OCI-M1 (cell line): ENCODE data around the gene BOC.

ENCODE experiments used
- DNase-seq: peaks from one replicate; lab custom pipeline; 2025; lab: John Stamatoyannopoulos, UW

BOC gene

GRCh38 chr3:113223475-113224281, 12.3 kb downstream of the BOC start:
- peak; percentile 50 for DNase-seq

- DNase-seq: no peak
Measured at GRCh38 chr3:113225286-113225685, 13.9 kb downstream of the BOC start.

- no peak for DNase-seq
Measured at GRCh38 chr3:113226491-113226890, 15.1 kb downstream of the BOC start.

GRCh38 chr3:113227146-113227545, 15.8 kb downstream of the BOC start:
- DNase-seq: no peak

- no peak for DNase-seq
Measured at GRCh38 chr3:113228498-113229286, 17.3 kb downstream of the BOC start.

- no peak for DNase-seq
Measured at GRCh38 chr3:113231391-113231790, 20.0 kb downstream of the BOC start.

GRCh38 chr3:113231827-113232253, 20.5 kb downstream of the BOC start:
- no peak for DNase-seq

GRCh38 chr3:113232342-113232741, 21.0 kb downstream of the BOC start:
- DNase-seq: no peak

- no peak for DNase-seq
Measured at GRCh38 chr3:113233497-113233896, 22.1 kb downstream of the BOC start.

- DNase-seq: no peak
Measured at GRCh38 chr3:113234028-113234427, 22.7 kb downstream of the BOC start.

GRCh38 chr3:113234688-113235260, 23.4 kb downstream of the BOC start:
- no peak for DNase-seq

- no peak for DNase-seq
Measured at GRCh38 chr3:113238503-113238902, 27.1 kb downstream of the BOC start.

- DNase-seq: no peak
Measured at GRCh38 chr3:113240841-113241240, 29.5 kb downstream of the BOC start.

- DNase-seq: peak; percentile 42
Measured at GRCh38 chr3:113241292-113242095, 30.1 kb downstream of the BOC start.

GRCh38 chr3:113242096-113242581, 30.8 kb downstream of the BOC start:
- DNase-seq: peak; percentile 68

GRCh38 chr3:113243071-113243470, 31.7 kb downstream of the BOC start:
- no peak for DNase-seq

- DNase-seq: peak; percentile 17
Measured at GRCh38 chr3:113243846-113244245, 32.5 kb downstream of the BOC start.

- DNase-seq: no peak
Measured at GRCh38 chr3:113245761-113246161, 34.4 kb downstream of the BOC start.

GRCh38 chr3:113247068-113247467, 35.7 kb downstream of the BOC start:
- DNase-seq: no peak

- no peak for DNase-seq
Measured at GRCh38 chr3:113247675-113248458, 36.5 kb downstream of the BOC start.

- DNase-seq: no peak
Measured at GRCh38 chr3:113249111-113249510, 37.8 kb downstream of the BOC start.
